Effector memory CD4-positive, alpha-beta T cell (primary cell): ENCODE measurements around the gene ALPP.
A peak's percentile ranks its signal among the peaks of the same experiment; 100 is the strongest.

Experiments
- DNase-seq, 3 donors: peaks; one replicate each; pipeline ENCODE4 v3.0.0-alpha.2; 2020
- H3K27ac ChIP-seq: 2 replicates; pipeline ENCODE4 v1.7.0; 2013; ENCODE audit warnings: mild to moderate bottlenecking, low read length, moderate library complexity; ENCODE audit not compliant: insufficient read depth, poor library complexity, severe bottlenecking
- H3K27me3 ChIP-seq: replicated peaks from 2 replicates; pipeline ENCODE4 v1.7.0; 2013; ENCODE audit warnings: mild to moderate bottlenecking, low read length; ENCODE audit not compliant: insufficient read depth, control insufficient read depth, poor library complexity, severe bottlenecking
- H3K36me3 ChIP-seq: 2 replicates; pipeline ENCODE4 v1.7.0; 2013; ENCODE audit warnings: mild to moderate bottlenecking, low read length, moderate library complexity; ENCODE audit not compliant: control insufficient read depth, insufficient read depth
- H3K4me1 ChIP-seq: 2 replicates; pipeline ENCODE4 v1.7.0; 2013; ENCODE audit warnings: low read length, mild to moderate bottlenecking; ENCODE audit not compliant: control insufficient read depth, insufficient read depth, poor library complexity, severe bottlenecking
- H3K4me3 ChIP-seq: 2 replicates; pipeline ENCODE4 v1.7.0; 2013; ENCODE audit warnings: low read length, low read depth, mild to moderate bottlenecking; ENCODE audit not compliant: insufficient read depth, poor library complexity, severe bottlenecking
- H3K9me3 ChIP-seq: 2 replicates; pipeline ENCODE4 v1.7.0; 2013; ENCODE audit warnings: mild to moderate bottlenecking, low read length, moderate library complexity; ENCODE audit not compliant: control insufficient read depth

Gene ALPP

DNA sequence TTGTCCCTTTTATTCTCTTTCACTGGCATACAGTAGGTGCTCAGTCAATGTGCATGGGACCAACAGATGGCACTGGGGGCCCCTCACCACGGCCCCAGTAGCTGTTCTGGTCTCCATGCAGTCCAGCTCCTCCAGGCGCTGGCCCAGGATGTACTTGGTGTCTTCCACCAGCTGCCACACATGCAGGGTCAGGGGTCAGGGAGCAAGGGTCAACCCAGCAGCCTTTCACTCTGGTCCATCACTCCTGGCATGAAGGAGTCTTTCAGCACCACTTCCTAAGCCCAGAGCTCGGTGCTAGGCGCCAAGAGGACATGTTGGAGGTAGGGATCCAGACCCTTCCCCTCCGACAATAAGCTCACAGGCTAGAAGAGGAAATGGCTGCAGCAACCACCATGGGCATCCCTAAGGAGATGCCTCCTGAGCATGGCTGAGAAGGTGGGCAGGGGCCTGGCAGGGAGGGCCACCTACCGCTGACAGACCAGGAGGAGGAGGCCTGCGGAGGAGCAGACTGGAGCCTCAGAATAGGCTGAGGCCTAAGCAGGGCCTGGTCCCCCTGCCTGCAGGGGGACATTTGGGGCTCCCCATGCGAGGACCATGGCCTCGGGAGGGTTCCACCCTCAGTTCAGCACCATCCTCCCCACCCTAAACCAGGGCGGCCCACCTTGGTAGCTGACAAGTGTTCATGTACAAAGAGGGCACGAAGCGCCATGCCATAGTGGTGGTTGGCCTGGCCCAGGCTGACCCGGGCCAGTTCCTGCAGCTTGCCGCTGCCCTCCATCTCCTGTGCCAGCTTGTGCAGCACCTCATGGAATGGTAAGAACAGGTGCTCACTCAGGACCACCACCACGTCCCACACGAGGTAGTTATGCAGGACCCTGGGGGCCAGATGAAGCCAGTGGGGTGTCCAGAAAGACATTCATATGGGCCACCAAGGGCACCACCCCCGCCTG, 38.2 kb downstream of the ALPP start:
- Histone ChIP-seq H3K36me3 (no peaks in the 10 kb centered on the region), H3K27ac (no peak overlapping the region), H3K27me3 (peaks cover 9% of the 10 kb centered on the region), H3K9me3 (no peaks in the 10 kb centered on the region), H3K4me1 (peaks cover 7% of the 10 kb centered on the region), H3K4me3 (no peak overlapping the region)
- no peak for DNase-seq

DNA sequence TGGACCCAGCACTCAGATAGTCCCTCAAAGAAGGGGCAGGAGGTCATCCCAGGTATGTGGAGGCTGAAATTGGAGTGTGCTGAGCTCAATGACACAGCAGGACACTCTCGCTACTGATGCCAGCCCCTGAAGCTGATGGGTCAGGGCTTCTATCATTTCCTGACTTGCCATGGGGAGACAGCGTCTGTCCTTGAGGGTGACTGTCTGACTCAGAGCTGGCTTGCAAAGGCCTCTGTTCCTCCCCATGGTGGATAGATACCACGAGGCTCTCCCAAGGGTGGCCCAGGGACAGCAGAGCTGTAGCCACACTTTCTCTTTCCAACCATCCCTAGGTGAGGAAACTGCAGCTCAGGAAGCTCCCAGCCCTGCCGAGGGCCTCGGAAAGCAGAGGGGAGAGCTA, 38.9 kb downstream of the ALPP start:
- Histone ChIP-seq H3K4me1 (peaks cover 7% of the 10 kb centered on the region), H3K9me3 (no peaks in the 10 kb centered on the region), H3K27me3 (peaks cover 9% of the 10 kb centered on the region), H3K36me3 (no peaks in the 10 kb centered on the region), H3K27ac (no peak overlapping the region), H3K4me3 (no peak overlapping the region)
- DNase-seq: no peak

DNA sequence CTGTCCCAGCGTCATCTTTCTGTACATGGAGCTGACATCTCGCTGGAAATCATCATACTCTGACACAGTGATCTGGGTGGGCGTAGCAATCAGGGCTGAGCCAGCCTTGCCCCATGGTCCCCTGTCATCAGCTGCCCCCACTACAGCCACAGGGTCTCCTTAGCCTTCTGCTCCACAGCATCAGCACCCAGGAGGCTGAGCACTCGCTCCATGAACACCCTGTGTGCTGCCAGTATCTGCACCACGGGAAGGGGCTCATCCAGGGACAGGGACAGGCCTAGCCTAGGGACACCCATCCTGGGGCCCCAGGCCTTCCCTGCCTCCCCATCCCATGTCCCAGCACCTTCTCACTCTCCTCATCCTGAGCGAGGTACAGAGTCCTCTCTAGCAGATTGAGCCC, 39.5 kb downstream of the ALPP start:
- H3K27me3 ChIP-seq: peaks cover 9% of the 10 kb centered on the region
- DNase-seq: no peak

DNA sequence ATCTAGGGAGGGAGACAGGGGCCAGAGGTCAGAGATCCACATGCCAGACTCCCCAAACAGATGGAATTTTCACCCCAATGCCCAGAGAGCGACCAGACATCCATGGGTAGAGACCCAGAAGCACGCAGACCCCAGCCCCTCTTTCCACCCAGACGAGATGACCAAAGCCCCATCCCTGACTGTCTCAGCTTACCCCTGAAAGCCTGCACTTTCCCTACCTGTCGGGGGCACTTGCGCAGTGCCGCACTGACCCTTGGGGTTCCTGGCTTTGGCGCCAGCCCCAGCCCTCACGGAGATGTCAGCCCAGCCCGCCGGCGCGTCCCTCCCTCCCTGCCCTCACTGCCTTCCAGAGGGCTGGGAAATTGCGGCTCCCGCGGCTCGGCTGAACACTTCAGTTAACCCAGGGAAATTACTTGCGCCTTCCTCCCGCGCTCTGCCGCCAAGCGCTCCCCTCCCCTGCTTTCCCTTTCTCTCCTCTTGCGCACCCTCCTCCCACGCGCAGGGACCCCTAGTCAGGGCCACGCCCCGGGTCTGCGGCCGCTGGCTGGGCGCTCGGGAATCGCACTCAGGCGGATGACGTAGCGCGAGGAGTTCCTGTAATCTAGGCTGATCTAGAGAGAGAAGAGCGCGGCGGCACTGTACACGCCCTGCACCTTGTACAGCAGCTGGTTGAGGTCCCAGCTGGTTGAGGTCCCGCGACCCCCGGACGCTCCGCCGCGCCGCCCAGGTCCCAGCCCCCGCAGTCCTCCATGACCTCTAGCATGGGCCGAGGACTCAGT, 40.1 kb downstream of the ALPP start:
- Histone ChIP-seq H3K36me3 (no peaks in the 10 kb centered on the region), H3K4me1 (peaks cover 7% of the 10 kb centered on the region), H3K4me3 (peak overlapping the region; percentile 17), H3K27me3 (peaks cover 9% of the 10 kb centered on the region), H3K9me3 (no peaks in the 10 kb centered on the region), H3K27ac (no peak overlapping the region)
- DNase-seq: no peak

More for the DNA sequence above, 39.5 kb downstream of the ALPP start:
- Histone ChIP-seq H3K36me3 (no peaks in the 10 kb centered on the region), H3K27ac (no peak overlapping the region), H3K9me3 (no peaks in the 10 kb centered on the region), H3K4me1 (peaks cover 7% of the 10 kb centered on the region), H3K4me3 (no peak overlapping the region)

DNA sequence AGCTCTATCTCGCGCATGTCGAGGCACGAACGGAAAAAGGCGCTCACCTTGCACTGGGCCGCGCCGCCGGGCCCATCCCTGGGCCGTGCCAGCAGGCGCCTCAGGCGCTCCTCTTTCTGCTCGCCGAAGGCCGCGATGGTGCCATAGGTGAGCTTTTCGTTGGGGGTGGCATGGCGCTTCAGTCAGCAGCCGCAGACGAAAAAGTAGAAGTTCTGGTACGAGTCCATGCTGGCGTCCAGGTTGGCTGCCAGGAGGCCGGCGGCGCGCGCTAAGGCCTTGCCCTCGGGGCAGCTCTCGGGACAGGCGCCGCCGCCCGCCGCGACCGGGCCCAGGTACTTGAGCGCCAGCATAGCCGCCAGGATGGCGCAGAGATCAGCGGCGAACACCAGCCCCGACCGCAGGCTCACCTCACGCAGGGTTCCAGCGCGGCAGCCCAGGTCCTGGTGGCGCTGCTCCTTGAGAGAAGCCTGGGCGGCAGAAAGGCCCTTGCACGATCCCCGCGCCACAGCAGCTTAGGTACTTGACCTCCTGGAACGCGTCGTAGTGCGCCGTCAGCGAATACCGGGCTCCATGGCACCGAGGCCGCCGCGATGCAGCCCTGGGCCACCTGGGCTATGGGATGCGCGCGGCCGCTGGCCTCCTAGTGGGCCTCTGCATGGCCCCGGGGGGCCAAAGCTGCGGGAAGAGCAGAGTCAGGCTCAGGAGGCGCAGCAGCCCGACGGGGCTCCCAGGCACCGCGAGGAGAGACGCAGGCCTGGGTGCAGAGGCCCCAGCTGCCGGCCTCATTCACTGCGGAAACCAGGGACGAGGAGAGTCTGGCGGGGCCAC, 40.9 kb downstream of the ALPP start:
- peaks cover 9% of the 10 kb centered on the region for H3K27me3 ChIP-seq
- peaks cover 7% of the 10 kb centered on the region for H3K4me1 ChIP-seq
- H3K9me3 ChIP-seq: no peaks in the 10 kb centered on the region
- DNase-seq: no peak
- H3K27ac ChIP-seq: no peak overlapping the region
- peak overlapping the region; percentile 17 for H3K4me3 ChIP-seq
- H3K36me3 ChIP-seq: no peaks in the 10 kb centered on the region

DNA sequence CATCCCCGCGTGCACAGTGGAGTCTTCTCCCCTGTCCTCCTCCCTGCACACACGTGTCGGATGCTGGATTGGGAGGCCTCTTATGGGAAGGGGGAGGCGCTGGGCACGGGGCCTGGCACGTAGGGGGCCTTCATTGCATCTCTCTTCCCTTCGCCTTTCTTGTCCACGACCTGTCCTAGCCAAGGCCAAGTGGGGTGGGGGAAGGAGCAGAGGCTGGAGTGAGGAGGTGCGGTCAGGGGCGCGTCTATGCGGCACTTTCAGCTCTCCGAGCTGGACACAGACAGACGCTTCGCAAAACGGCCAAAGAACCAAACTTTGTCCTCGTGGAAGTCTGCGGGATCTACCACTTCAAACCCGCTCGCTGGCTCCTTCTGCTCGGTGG, 41.5 kb downstream of the ALPP start:
- Histone ChIP-seq H3K36me3 (no peaks in the 10 kb centered on the region), H3K9me3 (no peaks in the 10 kb centered on the region), H3K4me3 (no peak overlapping the region), H3K27me3 (peaks cover 9% of the 10 kb centered on the region), H3K4me1 (peaks cover 7% of the 10 kb centered on the region), H3K27ac (no peak overlapping the region)
- no peak for DNase-seq

DNA sequence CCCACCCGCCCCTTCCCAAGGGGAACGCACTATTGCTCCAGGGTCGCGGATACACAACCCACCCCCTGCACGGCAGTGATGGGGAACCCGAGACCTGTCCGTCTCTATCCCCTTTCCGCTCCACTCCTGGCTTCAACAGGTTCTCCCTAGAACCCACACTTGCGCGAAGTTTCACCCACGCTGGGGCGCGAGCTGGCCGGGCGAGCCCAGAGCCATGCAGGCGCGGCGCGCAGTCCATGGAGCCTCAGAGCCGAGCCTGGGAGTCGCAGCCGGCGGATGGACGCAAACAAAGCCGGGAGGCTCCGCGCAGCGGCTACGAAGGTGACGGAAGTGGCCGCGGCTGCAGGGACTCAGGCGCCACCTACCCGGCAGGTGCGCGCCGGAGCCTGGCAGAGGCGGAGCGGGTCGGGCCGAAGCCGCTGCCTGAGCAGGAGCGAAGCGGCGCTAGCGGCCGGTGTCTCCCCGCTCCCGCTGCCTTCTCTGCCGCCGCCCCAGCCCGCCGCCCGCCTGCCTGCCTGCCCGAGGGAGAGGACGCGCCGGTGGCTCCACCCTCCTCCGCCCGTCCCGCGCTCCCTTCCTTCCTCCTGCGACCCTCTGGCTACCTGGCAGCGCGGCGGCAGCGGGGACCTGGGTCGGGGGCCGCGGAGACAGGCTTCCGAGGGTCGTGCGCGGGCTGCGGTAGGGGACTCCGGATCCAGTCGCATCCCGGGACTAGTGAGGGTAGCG, 42.1 kb downstream of the ALPP start:
- peaks cover 9% of the 10 kb centered on the region for H3K27me3 ChIP-seq
- no peaks in the 10 kb centered on the region for H3K36me3 ChIP-seq
- H3K27ac ChIP-seq: no peak overlapping the region
- H3K4me1 ChIP-seq: peaks cover 7% of the 10 kb centered on the region
- no peak for DNase-seq
- H3K9me3 ChIP-seq: no peaks in the 10 kb centered on the region
- peak overlapping the region; percentile 32 for H3K4me3 ChIP-seq

DNA sequence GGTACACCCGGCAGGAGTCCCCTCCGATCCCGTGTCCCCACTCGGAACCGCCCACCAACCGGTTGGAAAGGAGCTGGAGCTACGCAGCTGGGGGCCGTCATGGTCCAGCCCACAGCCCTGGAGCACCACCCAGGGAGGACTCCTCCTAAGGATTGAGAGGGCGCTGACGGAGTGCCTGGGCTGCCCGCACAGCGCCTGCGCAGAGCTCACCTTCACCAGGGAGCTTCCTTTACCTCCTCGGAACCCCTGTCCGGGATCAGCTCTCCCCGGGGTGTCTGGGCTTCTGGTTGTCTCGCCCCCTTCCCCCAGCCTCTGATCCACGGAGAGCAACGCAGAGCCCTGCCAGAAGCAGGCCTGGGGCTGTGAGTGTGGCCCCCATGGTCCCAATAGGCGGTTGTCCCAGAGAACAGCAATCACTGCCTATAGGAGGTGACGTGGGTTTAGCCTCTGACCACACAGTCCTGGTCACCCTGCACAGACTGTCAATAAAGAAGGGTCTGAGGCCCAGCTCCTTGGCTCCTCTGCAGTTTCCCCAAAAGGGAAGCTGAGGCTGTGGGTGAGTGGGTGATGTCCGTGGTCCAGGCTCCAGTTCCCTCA, 42.7 kb downstream of the ALPP start:
- H3K4me1 ChIP-seq: peaks cover 7% of the 10 kb centered on the region
- H3K27me3 ChIP-seq: peaks cover 9% of the 10 kb centered on the region
- DNase-seq: no peak
- H3K36me3 ChIP-seq: no peaks in the 10 kb centered on the region
- no peak overlapping the region for H3K27ac ChIP-seq
- no peaks in the 10 kb centered on the region for H3K9me3 ChIP-seq
- peak overlapping the region; percentile 32 for H3K4me3 ChIP-seq

DNA sequence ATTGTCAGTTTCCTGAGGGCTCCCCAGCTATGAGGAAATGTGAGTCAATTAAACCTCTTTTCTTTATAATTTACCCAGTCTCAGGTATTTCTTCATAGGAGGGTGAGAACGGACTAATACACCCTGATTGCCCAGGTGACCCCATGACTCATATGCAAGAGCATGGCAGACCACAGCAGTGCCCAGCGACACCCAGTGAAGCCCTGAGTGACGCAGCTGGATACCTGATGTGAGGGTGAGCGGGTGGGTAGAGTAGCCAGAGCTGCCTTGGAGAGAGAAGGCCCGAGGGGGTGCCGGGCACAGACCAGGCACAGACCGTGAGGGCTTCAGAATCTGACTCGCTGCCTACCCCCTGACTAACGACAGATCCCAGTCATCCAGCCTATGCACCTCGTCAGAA, 43.5 kb downstream of the ALPP start:
- no peaks in the 10 kb centered on the region for H3K9me3 ChIP-seq
- no peak overlapping the region for H3K4me3 ChIP-seq
- no peaks in the 10 kb centered on the region for H3K36me3 ChIP-seq
- peaks cover 7% of the 10 kb centered on the region for H3K4me1 ChIP-seq
- no peak for DNase-seq
- no peak overlapping the region for H3K27ac ChIP-seq
- peaks cover 9% of the 10 kb centered on the region for H3K27me3 ChIP-seq
